Endothelial cell of hepatic sinusoid (primary cell): ENCODE data around the gene KAT2A.

Experiments
- in situ Hi-C: cut with HindIII; loops from 2 replicates; pipeline ENCODE4 v1.10.0; 2017; ENCODE audit warnings: low sequenced_read_pairs

KAT2A gene

DNA sequence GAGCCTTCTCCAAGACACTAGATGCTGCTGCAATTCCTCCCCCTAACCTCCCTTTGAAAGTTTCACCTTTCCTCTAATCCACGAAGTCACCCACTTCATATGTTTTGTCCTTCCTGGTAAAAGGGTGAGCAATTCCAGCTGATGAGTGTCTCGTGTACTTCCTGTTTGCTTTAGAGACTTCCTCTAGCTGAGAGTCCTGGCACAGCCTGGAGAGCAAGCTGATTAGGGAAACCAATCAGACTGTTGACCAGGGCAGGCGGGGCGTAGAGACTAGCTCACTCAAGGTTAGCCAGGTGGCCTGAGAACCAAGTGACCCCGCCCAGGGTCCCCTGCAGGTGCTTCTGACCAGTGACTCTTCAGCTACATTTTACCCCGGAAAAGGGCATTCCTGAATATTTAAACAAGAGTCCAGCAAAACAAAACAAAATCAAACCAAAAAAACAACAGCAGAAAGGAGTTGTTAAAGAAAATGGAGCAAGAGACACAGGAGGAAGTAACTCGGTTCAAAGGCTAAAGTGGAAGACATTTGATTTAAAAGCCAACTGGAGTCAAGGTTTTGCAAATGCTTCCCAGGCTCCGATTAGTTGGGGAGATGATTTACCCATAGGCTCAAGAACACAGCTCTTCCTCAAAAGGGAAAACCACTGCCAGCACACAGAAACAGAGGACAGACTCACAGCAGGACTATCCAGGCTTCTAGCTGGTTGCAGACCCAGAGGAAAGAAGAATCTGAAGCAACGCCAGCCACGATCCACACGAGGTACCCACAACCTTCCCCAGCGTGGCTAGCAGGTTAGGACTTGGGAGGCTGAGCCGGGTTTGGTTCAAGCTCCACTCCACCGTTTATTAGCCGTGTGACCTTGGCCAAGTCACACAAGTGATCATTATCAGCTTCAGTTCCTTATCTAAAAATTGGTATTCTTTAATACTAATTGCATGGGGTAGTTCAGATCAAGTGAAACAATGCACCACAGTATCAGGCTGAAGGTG is 14.8 kb upstream of the KAT2A start:
- in situ Hi-C loops: loop anchor here (5.0 kb wide), 1 partner anchor 41 kb away; no protein-coding TSS in a partner anchor

DNA sequence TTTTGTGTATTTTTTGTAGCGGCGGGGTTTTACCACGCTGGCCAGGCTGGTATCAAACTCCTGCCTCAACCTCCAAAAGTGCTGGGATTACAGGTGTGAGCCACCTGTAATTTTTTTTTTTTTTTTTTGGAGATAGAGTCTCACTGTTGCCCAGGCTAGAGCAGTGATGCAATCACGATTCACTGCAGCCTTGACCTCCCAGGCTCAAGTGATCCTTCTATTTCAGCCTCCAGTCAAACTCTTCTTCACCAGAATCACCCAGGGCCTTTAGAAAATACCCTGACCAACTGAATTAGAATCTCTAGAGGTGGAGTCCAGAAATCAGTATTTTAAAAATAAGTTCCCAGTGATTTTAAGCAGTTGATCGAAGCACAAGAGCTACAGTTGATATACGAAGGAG is 14.0 kb upstream of the KAT2A start:
- in situ Hi-C loops: loop anchor here (5.0 kb wide), 1 partner anchor 42 kb away; no protein-coding TSS in a partner anchor

- in situ Hi-C loops: no loop called here
Measured at GRCh38 chr17:42133461-42134041, 12.4 kb upstream of the KAT2A start.

DNA sequence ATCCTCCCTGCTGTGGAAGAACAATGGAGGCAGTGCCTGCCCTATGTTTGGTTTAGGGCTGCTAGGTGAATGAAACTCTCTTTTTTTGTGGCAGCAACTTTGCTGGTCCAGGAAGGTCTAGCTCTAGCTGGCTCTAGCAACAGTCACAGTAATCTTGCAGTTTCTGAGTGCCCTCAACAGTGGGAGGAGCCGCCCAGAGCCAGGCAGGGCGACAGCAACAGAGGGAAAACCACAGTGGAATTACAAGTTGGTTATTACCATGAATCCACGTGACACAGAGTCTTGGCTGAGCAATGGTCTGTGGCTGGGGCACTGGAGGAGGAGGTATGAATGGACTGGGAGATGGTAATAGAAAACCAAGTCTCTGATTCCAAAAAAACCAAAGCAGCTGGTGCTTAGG is 11.8 kb upstream of the KAT2A start:
- in situ Hi-C loops: no loop called here

- in situ Hi-C loops: no loop called here
Measured at GRCh38 chr17:42131981-42132432, 10.8 kb upstream of the KAT2A start.

DNA sequence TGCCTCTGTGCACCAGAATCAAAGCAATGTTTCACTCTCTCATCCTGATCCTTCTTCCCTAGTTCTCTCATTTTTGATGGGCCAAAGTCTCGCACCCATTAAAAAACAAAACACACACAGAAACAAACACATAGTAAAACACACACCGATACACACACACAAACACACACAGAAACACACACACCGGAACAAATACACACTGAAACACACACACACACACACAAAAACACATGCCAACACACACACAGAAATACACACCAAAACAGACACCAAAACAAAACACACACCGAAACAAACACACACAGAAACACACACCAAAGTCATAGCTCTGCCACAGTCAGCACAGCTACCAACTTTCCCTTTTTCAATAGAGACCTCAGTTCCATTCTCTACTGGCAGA is 10.1 kb upstream of the KAT2A start:
- in situ Hi-C loops: no loop called here

DNA sequence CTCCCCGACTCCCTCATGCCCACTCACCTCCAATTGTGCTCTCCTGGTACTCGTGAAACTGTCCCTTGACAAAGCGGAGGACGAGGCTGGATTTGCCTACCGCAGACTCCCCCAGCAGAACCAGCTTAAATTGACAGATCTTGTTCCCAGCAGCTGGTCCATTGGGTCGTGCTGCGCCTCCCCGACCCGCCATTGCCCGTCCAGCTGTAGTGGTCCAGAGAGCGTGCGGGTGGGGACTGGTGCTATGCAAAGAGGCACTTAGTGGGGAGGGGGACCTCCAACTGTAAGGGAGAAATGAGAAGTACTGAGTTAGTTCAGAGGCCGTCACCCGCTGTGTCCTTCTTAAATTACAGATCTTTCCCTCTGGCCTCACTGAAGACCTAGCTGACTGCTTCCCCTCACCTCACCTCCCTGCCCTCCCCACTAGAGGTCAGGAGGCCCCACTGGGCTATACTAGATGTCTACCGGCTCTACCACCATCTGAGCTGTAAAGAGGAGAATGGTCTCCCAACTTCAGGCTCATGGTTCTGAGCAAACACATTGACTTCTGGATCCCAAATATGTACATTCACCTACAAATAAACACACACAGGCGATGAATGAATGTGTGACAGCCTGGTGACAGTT is 9.3 kb upstream of the KAT2A start:
- in situ Hi-C loops: no loop called here

DNA sequence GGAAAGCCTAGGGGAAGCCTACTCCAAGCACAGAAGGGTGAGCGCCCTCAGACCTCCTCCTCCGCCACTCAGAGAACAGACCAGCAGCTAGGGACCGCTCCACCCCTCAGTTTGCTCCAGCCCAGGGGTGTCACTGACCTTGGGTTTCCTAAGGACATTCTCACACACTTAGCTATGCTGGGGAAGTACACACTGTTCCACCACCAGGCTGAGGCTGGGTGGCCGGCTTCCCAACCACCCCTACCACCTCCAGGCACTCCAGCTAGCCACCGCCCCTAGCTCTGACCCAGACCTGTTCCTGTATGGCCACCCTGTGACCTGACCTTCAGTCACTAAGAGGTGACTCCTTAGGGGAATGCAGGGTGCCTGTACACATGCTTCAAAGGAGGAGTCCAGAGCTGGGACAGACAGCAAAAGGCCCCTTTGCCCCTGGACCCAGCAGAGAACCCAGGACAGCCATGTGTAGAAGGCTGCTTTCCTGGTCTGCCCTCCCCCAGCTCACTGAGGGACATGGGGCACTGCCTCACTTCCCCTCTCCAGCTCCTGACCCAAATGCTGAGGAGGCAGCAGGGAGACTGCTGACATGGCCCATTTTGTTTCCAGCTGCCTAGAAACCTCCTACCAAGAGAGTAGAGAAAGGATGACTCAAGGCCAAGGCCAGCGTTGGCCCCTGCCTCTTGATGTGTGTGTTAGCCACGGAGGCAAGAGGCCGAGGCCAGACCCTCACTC is 8.1 kb upstream of the KAT2A start:
- in situ Hi-C loops: loop anchor here (10.0 kb wide), 1 partner anchor 154 kb away; no protein-coding TSS in a partner anchor

- in situ Hi-C loops: loop anchor here (10.0 kb wide), 1 partner anchor 153 kb away; no protein-coding TSS in a partner anchor
Measured at GRCh38 chr17:42127414-42127813, 6.2 kb upstream of the KAT2A start.

DNA sequence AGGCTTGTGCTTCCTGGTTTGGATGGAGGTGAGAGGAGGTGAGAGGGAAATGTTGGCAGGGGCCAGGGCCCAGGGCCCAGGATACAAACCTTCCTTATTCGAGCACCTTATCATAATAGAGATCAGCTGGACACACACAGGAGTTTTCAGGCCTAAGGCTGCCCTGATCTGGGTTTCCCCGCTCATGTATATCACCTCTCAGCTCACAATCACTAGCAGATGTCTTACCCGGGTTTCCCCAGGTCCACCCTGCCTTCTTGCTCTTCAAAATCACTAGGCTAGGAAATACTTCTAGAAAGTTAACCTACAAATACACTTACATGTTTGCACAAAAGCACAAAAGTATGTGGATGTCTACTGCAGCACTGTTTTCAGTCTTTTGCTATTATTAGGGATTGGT is 5.7 kb upstream of the KAT2A start:
- in situ Hi-C loops: loop anchor here (10.0 kb wide), 1 partner anchor 152 kb away; no protein-coding TSS in a partner anchor

- in situ Hi-C loops: loop anchor here (10.0 kb wide), 1 partner anchor 151 kb away; no protein-coding TSS in a partner anchor
Measured at GRCh38 chr17:42125565-42125964, 4.4 kb upstream of the KAT2A start.

DNA sequence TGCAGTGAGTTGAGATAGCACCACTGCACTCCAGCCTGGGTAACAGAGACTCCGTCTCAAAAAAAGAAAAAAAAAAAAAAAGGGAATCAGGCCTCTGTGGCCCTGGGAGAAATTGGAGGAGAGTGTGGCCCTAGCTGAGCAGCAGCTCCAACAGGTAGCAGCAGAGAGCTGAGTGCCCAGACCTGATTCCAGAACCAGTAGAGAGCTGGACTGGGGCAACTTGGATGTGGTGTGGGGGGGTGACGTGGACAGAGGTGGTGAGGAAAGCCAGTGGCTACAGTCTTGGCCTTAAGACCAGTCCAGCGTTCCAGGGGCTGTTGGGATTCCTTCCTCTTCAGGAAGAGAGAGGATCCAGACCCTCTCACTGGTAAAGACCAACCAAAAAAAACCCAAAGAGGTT is 3.1 kb upstream of the KAT2A start:
- in situ Hi-C loops: loop anchor here (10.0 kb wide), 1 partner anchor 149 kb away; no protein-coding TSS in a partner anchor

DNA sequence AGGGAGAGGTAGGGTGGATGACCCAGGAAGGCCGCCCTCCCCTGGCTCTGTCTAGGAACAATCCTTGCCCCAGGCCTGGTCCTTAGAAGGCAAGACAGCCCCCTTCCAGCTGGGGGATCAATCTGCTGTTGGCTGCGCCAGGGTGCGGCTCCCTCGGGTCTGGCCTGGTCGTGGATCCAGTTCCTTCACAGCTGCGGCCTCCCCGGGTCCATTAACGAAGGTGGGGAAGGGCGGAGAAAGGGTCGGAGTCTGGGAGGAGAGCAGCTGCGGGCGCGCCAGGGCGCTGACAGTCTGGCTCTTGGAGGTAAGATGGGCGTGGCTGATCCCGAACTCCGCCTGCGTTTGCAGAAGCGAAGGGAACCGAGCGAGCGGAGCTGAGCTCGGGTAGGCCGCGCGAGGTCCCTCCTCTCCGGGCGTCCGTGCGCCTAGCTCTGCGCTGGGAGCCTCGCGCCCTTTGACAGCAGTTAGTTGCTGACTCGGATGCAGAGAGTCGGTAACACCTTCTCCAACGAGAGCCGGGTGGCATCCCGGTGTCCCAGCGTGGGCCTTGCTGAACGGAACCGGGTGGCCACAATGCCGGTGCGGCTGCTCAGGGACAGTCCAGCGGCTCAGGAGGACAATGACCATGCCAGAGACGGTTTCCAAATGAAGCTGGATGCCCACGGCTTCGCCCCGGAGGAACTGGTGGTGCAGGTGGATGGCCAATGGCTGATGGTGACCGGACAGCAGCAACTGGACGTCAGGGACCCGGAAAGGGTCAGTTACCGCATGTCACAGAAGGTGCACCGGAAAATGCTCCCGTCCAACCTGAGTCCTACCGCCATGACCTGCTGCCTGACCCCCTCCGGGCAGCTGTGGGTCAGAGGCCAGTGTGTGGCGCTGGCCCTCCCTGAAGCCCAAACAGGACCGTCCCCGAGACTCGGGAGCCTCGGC is 1.5 kb upstream of the KAT2A start, which contains the start of gene HSPB9:
TSS of gene HSPB9 (plus strand) at position 434 of the 933 bp plus-strand sequence. CDS start at position 481, 47 bp downstream.
- in situ Hi-C loops: loop anchor here (10.0 kb wide), 1 partner anchor 148 kb away; no protein-coding TSS in a partner anchor

DNA sequence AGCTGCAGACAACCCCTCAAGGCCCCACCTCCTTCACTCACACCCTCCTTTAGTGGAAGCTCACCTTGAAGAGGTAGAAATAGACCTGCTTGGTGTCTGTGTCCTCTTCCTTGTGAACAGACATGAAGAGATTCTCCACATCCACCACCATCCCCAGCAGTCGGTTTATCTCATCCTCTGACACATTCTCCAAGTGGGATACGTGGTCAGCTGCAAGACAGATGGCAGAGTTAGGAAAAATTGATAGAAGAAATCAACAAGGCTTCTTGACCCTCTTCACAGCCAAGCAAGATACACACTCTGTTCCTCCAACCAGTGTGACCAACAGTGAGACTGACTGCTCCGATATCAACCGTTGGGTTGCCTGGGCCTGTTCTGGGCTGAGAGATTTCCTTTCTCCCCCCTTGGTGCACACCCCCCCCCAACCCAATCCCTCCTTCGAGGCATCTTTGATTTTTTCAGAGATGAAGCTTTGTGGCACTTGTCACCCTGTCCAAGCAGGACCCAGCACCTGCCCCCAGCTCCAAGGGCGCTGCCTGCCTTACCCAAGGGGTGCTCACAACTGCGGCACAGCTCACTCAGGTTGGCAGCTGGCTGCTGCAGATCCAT is 902 bp downstream of the KAT2A start:
- in situ Hi-C loops: loop anchor here (10.0 kb wide), 1 partner anchor 145 kb away; no protein-coding TSS in a partner anchor

GRCh38 chr17:42119301-42119700 is 1.9 kb downstream of the KAT2A start:
- in situ Hi-C loops: no loop called here

GRCh38 chr17:42118545-42118944 is 2.6 kb downstream of the KAT2A start:
- in situ Hi-C loops: no loop called here

DNA sequence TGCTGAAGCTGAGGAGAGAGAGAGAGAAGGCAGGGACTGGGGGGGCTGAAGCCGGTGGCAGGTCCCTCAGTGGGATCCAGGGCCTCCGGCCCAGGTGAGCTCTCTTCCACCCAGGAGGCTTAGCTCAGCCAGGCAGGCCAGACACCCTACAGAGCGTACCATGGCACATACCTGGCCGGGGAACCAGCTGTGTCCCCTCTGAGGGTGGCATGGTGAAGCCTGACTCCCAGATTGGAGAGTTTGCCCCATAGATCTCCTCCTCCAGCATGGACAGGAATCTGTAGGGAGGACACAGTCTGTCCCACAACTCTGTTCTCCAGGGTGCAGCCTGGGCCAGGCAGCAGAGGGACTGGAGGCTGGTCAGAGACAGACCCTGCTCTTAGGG is 3.0 kb downstream of the KAT2A start:
- in situ Hi-C loops: no loop called here

DNA sequence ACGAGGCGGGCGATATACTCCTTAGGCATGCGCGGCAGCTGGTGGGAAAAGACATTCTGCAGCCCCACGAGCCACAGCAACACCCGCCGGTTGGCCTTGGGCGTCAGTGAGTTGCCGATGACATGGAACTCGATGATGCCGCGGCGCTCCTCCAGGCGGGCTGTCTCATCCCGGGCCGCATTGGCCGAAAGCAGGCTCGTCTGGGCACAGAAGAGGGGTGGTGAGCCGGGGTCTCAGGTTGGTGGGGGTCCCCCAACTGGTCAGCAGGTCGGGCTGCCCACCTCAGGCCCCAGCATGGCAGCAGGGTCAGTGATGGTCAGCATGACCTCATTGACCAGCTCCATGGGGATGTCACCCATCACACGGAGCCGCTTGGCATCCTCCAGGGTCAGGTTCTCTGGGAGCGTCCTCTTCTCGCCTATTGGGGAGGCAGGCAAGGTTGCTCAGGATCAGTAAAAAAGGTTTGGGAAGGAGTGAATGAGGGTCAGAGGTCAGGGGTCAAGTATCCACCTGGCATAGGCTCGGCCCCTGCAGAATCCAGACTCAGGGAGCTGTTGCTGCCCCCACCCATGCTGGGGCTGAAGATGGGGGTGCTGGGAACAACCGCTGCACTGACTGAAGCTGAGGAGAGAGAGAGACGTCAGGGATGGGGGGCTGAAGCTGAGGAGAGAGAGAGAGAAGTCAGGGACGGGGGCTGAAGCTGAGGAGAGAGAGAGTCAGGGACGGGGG is 3.6 kb downstream of the KAT2A start:
- in situ Hi-C loops: no loop called here
